ENCODE data around the gene SYCP2L. TPM values are rescaled to one million over a fixed set of nuclear protein-coding genes. Genes with fewer than 3 reads are reported as not detected.

SYCP2L gene
- total and polyA plus RNA-seq, 10 of the 15 experiments (the other 5 are each of a cell fraction or from before 2014, with no cell fraction given), result 0.03 to 0.12 (median 0.04) TPM; not detected in 7

- Histone ChIP-seq H2AFZ (ENCODE audit: control insufficient read depth, low read depth, low read length) (no peak overlapping the region), H3K9ac (ENCODE audit: control insufficient read depth, insufficient read depth, low read length) (no peak overlapping the region), H3K9me3 (replicated peaks; ENCODE audit: control insufficient read depth, insufficient read depth, low read length) (peaks cover 2% of the 10 kb centered on the region; the same call in 2 of the 3 replicates), H3K4me2 (ENCODE audit: control insufficient read depth, insufficient read depth) (no peak overlapping the region), H3K27ac (ENCODE audit: control insufficient read depth, insufficient read depth) (no peak overlapping the region), H3K4me3 (no peak overlapping the region), H3K4me1 (ENCODE audit: control insufficient read depth, insufficient read depth, low read length) (no peaks in the 10 kb centered on the region), H4K20me1 (ENCODE audit: control insufficient read depth, insufficient read depth) (no peaks in the 10 kb centered on the region), H3K27me3 (replicated peaks in 1 of 2; ENCODE audit: control insufficient read depth in 2 of 2, insufficient read depth in 2 of 2, low read length in 1 of 2) (peaks cover 8 to 11% of the 10 kb centered on the region in 2 experiments), H3K79me2 (ENCODE audit: control insufficient read depth, insufficient read depth, low read length) (no peaks in the 10 kb centered on the region), H3K36me3 (ENCODE audit: control insufficient read depth in 2 of 2, insufficient read depth in 2 of 2, low read length in 1 of 2) (no peaks in the 10 kb centered on the region)
- in situ Hi-C loops (cut with MboI) (no loop called here), intact Hi-C loops (cut with micrococcal nuclease; ENCODE audit: unreplicated experiment) (no loop called here)
- no TSS peak for BruUV-seq (replicated peaks)
- ATAC-seq (no peak), DNase-seq (ENCODE audit: low read depth, low spot score) (no peak), FAIRE-seq (no peak)
- RAD21 ChIA-PET (ENCODE audit: unreplicated experiment), result no interaction called here
- CTCF ChIA-PET, result no interaction called here
- SMC1A ChIA-PET (ENCODE audit: uncharacterized antibody, unreplicated experiment), result no interaction called here
- POLR2A ChIA-PET, result no interaction called here
- 55% methylated on average over 22 of the region's 28 CpGs for WGBS (ENCODE audit: insufficient coverage, insufficient replicate concordance, low lambda C conversion rate, missing lambda C conversion rate)
- TF ChIP-seq STAT3 (IDR thresholded peaks at IDR 0.05; ENCODE audit: low read depth, low read length), result no peak
- TF ChIP-seq TCF3 (IDR thresholded peaks at IDR 0.05; ENCODE audit: borderline replicate concordance, insufficient read depth, low read depth, low read length), result no peak
- TF ChIP-seq IRF3 (IDR thresholded peaks at IDR 0.05), result no peak
- no peak for TF ChIP-seq POU2F2 (IDR thresholded peaks at IDR 0.05; ENCODE audit: borderline replicate concordance, low read depth, low read length)
- no peak for TF ChIP-seq ZBTB40 (IDR thresholded peaks at IDR 0.05; ENCODE audit: borderline replicate concordance)
- no peak for TF ChIP-seq TBL1XR1 (IDR thresholded peaks at IDR 0.05; ENCODE audit: low read depth, low read length)
- TF ChIP-seq ZNF217 (IDR thresholded peaks at IDR 0.05), result no peak
- no peak for TF ChIP-seq CEBPZ (IDR thresholded peaks at IDR 0.05; ENCODE audit: low read depth, low read length)
- TF ChIP-seq HDAC6 (IDR thresholded peaks at IDR 0.05; ENCODE audit: unreplicated experiment), result no peak
- TF ChIP-seq ZBTB4 (CRISPR knock-in tag; IDR thresholded peaks at IDR 0.05), result no peak
- TF ChIP-seq GABPA (IDR thresholded peaks at IDR 0.05; ENCODE audit: low read depth), result no peak
- no peak for TF ChIP-seq ASH2L (IDR thresholded peaks at IDR 0.05; ENCODE audit: borderline replicate concordance, low read depth)
Measured at GRCh38 chr6:10882657-10883171, 4.1 kb upstream of the SYCP2L start.

Measured in GM12878 (cell line).